Stimulated activated CD8-positive, alpha-beta memory T cell treated with anti-CD3 and anti-CD28 coated beads, Interleukin-2, amount 100 ng/mL, for 1 hour (primary cell): ENCODE data around the gene PPM1F.

ENCODE experiments used
- DNase-seq, 2 donors: peaks; one replicate each; pipeline ENCODE4 v3.0.0-alpha.2; 2020; ENCODE audit warnings: low read depth in 2 of 2

Gene PPM1F

GRCh38 chr22:21961127-21961867 lies 8.6 kb upstream of the PPM1F start:
- no peak for DNase-seq

- DNase-seq = no peak
These were observed 7.8 kb upstream of the PPM1F start for GRCh38 chr22:21960200-21961126.

- no peak for DNase-seq
These were observed 6.8 kb upstream of the PPM1F start for GRCh38 chr22:21959274-21960074.

GRCh38 chr22:21958360-21959273 lies 6.0 kb upstream of the PPM1F start:
- no peak for DNase-seq

GRCh38 chr22:21951931-21952465 lies 650 bp downstream of the PPM1F start:
- no peak for DNase-seq

- no peak for DNase-seq
These were observed 1.6 kb downstream of the PPM1F start for GRCh38 chr22:21951062-21951461.

- no peak for DNase-seq
These were observed 2.7 kb downstream of the PPM1F start for GRCh38 chr22:21949948-21950347.

GRCh38 chr22:21949569-21949918 lies 3.1 kb downstream of the PPM1F start:
- no peak for DNase-seq

GRCh38 chr22:21948824-21949568 lies 3.7 kb downstream of the PPM1F start:
- no peak for DNase-seq

- no peak for DNase-seq
These were observed 4.3 kb downstream of the PPM1F start for GRCh38 chr22:21948390-21948789.

- no peak for DNase-seq
These were observed 5.3 kb downstream of the PPM1F start for GRCh38 chr22:21947040-21948014.

GRCh38 chr22:21946262-21946925 lies 6.3 kb downstream of the PPM1F start:
- no peak for DNase-seq

GRCh38 chr22:21945453-21946261 lies 7.0 kb downstream of the PPM1F start:
- DNase-seq = no peak

- no peak for DNase-seq
These were observed 7.8 kb downstream of the PPM1F start for GRCh38 chr22:21944871-21945270.

GRCh38 chr22:21943571-21944448 lies 8.8 kb downstream of the PPM1F start:
- no peak for DNase-seq
